GM19395 (cell line): ENCODE results near the gene IL23R.
"Not testable (repeated sequence)": the region's sequence is repeated elsewhere in the genome, so short reads cannot be mapped to it uniquely, and the experiment has no call there.

Experiments used
- ATAC-seq: cut with Tn5 transposase; IDR thresholded peaks from one replicate; pipeline ENCODE4 v1.9.1; 2021; ENCODE audit warnings: mild to moderate bottlenecking, moderate library complexity; ENCODE audit not compliant: unreplicated experiment

The IL23R gene

DNA sequence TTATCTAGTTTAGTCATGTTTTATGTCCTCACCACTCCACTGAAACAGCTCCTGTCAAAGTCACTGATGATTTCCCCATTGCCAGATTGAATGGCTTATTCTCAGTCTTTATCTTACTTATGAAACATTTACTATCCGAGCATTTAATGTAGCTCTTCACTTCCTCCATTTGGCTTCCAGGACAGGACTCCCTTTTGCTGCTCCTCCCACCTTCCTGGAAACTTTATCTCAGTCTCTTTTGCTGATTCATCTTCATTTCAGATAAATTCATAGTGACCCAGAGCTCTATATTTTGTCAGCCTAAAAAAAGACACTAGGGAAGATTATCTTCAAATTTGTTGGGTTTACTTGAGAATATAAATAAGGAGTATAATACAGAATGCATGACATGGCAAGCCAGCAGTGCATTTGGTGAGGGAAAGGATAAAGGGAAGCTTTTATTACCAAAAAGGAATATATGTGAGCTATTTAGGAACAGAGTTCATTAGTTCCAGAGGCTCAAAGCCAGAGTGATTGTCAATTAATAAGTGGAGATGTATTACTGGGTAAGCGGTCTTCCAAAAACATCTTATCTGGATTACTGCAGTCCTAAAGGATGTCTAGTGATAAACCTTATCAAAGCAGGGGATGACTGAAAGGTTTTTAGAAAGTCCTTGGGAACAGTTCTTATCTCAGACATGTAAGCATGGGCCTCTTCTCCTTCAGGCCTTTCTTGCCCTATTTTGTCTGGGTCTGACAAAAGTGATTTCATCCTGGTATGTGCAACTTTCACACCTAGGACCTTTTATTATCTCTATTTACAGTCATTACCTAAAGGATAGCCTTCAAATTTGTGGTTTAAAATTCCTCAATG is 25.6 kb downstream of the IL23R start:
- ATAC-seq: no peak

DNA sequence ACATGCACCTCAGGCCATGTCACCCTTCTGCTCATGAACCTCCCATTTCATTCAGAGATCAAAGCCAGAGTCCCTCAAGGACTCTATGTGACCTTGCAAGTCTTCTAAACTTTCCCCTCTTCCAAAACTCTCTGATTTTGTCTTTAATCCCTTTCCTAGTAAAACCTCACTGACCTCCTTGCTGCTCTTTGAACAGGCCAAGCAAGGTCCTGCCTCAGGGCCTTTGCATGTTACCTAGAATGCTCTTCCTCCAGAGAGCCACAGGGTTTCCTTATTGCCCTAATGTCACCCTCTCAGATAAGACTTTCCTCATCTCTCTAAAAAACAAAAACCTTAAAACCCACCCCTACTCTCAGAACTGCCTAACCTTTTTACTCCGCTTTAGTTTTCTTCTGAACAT is 26.6 kb downstream of the IL23R start:
- ATAC-seq: no peak

DNA sequence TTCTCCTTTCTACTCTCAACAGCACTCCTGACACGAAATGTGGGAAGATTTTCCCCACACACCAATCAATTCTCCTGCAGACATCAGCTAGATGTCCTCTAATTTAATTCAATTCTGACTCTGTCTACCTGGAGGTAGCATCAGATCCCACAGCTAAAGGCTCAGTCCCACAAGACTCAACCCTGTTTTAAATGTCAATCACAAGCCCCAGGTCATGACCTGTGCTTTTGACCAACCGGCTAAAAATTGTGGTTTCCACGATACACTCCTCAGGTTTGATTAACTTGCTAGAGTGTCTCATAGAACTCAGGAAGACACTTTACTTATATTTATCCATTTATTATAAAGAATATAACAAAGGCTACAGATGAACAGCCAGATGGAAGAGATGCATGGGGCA is 27.4 kb downstream of the IL23R start:
- ATAC-seq: no peak

DNA sequence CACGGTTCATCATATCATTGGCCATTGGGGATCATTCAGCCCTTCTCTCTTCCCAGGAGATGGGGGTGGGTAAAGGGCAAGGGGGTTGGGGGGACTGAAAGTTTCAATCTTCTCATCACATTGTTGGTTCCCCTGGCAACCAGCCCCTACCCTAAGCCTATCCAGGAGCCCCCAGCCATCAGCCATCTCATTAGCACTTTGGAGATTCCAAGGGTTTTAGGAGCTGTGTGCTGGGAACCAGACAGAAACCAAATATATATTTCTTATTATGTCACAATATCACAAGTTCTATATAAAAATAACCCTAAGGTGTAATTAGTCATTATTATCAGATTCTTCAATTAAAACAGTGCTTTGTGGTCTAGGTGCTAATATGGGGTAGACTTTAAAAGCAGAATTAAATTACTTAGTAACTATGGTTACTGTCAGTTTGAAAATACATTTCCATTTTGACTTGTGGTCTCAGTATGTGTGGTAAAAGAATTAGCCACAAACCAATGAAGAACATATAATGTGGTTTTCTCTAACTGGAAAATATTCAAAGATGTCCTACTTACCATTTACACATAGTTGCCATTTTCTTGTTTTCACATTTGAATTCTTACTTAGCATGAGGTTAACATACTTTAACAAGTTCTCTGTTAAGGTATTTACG is 28.1 kb downstream of the IL23R start:
- ATAC-seq: peak; percentile 82

DNA sequence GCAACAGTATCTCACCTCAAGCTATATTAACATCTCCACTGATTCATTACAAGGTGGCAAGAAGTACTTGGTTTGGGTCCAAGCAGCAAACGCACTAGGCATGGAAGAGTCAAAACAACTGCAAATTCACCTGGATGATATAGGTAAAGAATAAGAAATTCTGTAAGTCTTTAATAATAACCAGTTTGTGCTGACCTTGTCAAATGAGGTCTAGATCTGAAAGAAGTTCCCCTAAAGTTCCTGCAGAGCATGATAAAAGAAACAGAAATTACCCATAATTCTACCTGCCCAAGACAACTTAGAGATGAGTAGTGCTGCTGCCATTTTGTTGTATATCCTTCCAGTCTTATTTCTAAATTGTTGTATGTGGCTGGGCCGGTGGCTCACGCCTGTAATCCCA is 34.5 kb downstream of the IL23R start:
- ATAC-seq: no peak

- no peak for ATAC-seq
These were observed 35.6 kb downstream of the IL23R start for GRCh38 chr1:67201891-67202290.

DNA sequence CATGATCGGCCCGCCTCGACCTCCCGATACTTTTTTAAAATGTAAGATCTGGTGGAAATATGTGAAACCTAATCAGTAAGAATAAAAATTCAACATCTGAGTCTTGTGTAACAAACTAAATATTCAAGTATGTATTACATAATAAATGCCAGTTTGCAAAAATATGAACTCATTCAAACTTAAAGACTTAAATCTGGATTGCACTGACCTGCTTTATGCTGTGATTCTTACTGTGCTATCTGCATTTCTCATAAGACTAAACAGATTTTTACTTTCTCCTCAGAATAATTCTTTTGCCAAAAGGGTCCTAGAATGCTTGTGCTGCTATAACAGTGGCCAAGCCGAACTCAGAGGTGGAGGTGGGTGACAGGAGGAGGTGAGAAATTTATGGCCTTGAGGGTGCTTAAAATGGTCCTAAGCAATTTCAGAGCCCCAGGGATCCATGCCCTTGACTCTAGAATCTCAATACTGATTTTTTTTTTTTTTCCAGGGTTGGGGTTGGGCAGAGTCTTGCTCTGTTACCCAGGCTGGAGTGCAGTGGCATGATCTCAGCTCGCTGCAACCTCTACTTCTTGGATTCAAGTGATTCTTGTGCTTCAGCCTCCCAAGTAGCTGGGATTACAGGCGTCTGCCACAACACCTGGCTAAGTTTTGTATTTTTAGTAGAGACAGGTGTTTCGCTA is 38.2 kb downstream of the IL23R start:
- ATAC-seq: no peak

DNA sequence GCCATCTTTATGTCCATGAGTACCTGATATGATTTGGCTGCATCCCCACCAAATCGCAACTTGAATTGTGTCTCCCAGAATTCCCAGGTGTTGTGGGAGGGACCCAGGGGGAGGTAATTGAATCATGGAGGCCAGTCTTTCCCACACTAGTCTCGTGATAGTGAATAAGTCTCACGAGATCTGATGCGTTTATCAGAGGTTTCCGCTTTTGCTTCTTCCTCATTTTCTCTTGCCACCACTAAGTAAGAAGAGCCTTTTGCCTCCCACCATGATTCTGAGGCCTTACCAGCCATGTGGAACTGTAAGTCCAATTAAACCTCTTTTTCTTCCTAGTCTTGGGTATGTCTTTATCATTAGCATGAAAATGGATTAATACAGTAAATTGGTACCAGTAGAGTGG is 41.1 kb downstream of the IL23R start:
- ATAC-seq: not testable (repeated sequence)

GRCh38 chr1:67208217-67208616 is 42.0 kb downstream of the IL23R start:
- no peak for ATAC-seq

GRCh38 chr1:67209521-67209920 is 43.3 kb downstream of the IL23R start:
- ATAC-seq: no peak

GRCh38 chr1:67211589-67212563 is 45.6 kb downstream of the IL23R start:
- no peak for ATAC-seq

DNA sequence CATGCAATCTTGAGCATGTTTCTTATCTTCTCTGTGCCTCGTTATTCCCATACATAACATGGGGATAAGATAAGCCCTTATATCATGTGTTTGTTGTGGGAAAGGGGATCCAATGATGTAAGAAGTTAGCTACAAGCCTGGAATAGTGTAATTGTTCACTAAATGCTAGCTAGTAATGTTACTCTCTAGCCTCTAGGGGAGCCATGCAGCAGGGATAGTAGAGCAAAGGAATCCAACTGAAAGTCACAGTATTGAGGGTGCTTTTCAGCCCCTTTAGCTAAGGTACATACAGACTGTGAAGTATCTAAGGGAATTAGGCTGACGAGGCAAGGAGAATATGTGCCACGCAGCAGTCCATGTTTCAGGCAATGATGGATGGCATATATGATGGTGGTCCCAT is 46.9 kb downstream of the IL23R start:
- ATAC-seq: no peak

- ATAC-seq: no peak
These were observed 47.7 kb downstream of the IL23R start for GRCh38 chr1:67213948-67214347.

GRCh38 chr1:67214420-67215174 is 48.3 kb downstream of the IL23R start:
- peak; percentile 86 for ATAC-seq

DNA sequence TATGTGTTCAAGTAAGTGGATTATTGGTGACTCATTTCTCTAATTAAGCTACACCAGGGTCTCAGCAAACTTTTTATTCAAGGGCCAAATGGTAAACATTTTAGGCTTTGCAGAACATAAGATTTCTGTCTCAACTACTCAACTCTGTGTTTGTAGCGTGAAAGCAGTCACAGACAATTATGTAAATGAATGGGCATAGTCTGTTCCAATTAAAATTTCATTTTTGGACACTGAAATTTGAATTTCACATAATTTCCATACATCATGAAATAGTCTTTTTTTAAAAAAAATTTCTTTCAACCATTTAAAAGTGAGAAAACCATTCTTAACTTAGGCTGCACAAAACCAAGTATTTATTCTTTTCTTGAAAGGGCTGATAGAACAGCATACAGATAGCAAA is 50.1 kb downstream of the IL23R start:
- no peak for ATAC-seq

DNA sequence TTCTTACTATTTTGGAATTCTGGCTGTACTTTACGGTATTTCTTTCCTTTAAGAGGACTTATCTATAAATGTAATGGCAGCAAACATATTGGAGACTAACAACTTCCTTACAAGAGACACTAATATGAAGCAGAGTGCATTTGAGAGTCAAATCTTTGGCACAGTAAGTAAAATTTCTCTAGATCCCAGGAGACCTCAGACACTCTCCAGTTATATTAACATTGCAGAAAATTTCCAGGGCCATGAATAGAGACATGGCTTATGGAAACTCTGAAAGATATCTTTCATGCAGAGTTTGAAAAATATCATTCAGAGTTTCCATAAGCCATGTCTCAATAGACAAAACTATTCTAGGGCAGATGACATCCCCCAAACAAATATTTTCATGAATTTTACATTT is 51.2 kb downstream of the IL23R start:
- ATAC-seq: no peak

DNA sequence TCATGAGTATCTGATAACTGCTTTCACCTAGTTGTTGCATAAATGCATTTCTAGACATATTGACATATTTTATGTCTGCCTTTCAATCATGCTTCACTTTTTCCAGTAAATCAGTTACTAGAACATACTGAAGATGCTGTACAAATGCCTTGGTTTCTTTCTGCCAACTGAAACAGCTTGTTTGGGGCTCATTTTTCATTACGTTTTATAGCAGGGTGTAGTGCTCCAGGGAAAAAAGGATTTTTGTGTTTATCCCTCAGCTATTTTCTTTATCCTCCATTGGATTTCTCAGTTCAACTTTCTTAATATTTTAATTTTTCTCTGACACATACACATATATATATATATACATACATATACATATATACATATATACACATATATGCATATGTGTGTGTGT is 51.7 kb downstream of the IL23R start:
- no peak for ATAC-seq

GRCh38 chr1:67224856-67225255 is 58.6 kb downstream of the IL23R start:
- ATAC-seq: no peak

DNA sequence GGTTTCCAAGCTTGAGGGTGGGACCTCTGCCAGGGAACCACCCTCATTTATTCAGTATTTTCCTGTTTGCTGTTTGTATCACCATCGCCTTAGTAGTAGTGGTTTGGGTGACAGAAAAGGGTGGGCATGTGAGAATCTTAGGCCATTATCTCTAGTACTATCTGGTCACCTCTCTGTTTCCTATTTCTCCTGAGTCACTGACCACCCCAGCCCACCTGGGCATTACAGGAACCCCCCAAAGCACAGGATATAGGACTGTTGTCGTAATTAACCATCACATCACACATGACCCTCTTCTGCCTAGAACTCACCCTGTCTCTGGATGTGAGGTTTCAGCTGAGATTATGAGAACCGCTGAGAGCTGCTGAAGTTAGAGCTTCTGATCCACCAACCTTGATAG is 60.4 kb downstream of the IL23R start:
- no peak for ATAC-seq

DNA sequence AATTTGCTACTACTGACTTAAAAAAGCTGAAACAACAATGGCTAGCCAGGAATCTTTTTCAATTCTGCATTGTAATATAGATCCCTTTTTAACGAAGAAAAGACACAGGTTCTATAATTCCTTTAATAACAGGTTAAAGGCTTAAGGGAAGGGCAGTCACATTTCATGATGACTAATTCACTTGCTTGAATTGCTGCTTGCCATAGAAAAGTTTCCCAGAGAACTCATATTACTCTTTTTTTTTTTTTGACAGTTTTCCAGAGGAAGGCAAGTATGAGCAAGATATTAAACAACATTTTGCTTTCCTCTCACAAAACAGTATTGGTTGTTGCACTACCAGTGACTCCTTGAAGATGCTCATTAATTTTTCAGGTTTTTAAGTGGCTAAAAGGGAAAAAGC is 60.9 kb downstream of the IL23R start:
- no peak for ATAC-seq
